DMS79 treated with DMSO at 0.1 percent for 48 hours (cell line): ENCODE measurements around the gene UBR3.
A peak's percentile ranks its signal among the peaks of the same experiment; 100 is the strongest.
"Not testable (repeated sequence)": the region's sequence is repeated elsewhere in the genome, so short reads cannot be mapped to it uniquely, and the experiment has no call there.

Experiments
- DNase-seq: peaks from one replicate; lab custom pipeline; 2025; lab: John Stamatoyannopoulos, UW

Gene UBR3

GRCh38 chr2:169827272-169828140 lies at the start of gene UBR3:
Gene UBR3 (plus strand): TSS chr2:169827454. CDS start chr2:169827508, 54 bp downstream.
- peak; percentile 83 for DNase-seq

- no peak for DNase-seq
These were observed 48.8 kb upstream of the UBR3 start for GRCh38 chr2:169778446-169778845.

GRCh38 chr2:169781249-169782013 lies 45.8 kb upstream of the UBR3 start:
- DNase-seq = no peak

- no peak for DNase-seq
These were observed 44.7 kb upstream of the UBR3 start for GRCh38 chr2:169782513-169782912.

GRCh38 chr2:169790581-169790980 lies 36.7 kb upstream of the UBR3 start:
- no peak for DNase-seq

- DNase-seq = no peak
These were observed 32.1 kb upstream of the UBR3 start for GRCh38 chr2:169795181-169795580.

GRCh38 chr2:169796441-169796840 lies 30.8 kb upstream of the UBR3 start:
- DNase-seq = no peak

- no peak for DNase-seq
These were observed 29.7 kb upstream of the UBR3 start for GRCh38 chr2:169797601-169798000.

- DNase-seq = no peak
These were observed 28.9 kb upstream of the UBR3 start for GRCh38 chr2:169798397-169798717.

- peak; percentile 91 for DNase-seq
These were observed 28.3 kb upstream of the UBR3 start, which contains the start of gene SSB for GRCh38 chr2:169798718-169799592. Gene SSB (plus strand): TSS chr2:169798871. CDS start chr2:169800961, 2,090 bp downstream.

- DNase-seq = no peak
These were observed 23.8 kb upstream of the UBR3 start for GRCh38 chr2:169803480-169803879.

GRCh38 chr2:169806586-169806985 lies 20.7 kb upstream of the UBR3 start:
- DNase-seq = no peak

- DNase-seq = no peak
These were observed 19.0 kb upstream of the UBR3 start for GRCh38 chr2:169808221-169808620.

GRCh38 chr2:169815849-169816248 lies 11.4 kb upstream of the UBR3 start:
- DNase-seq = no peak

GRCh38 chr2:169816961-169817360 lies 10.3 kb upstream of the UBR3 start:
- not testable (repeated sequence) for DNase-seq

- not testable (repeated sequence) for DNase-seq
These were observed 9.9 kb upstream of the UBR3 start for GRCh38 chr2:169817369-169817768.

- DNase-seq = no peak
These were observed 9.0 kb upstream of the UBR3 start for GRCh38 chr2:169818241-169818640.

- no peak for DNase-seq
These were observed 8.1 kb upstream of the UBR3 start for GRCh38 chr2:169819106-169819505.

- DNase-seq = not testable (repeated sequence)
These were observed 7.2 kb upstream of the UBR3 start for GRCh38 chr2:169820101-169820500.

GRCh38 chr2:169822036-169822435 lies 5.2 kb upstream of the UBR3 start:
- no peak for DNase-seq

- DNase-seq = no peak
These were observed 4.4 kb upstream of the UBR3 start for GRCh38 chr2:169822785-169823392.

- peak; percentile 63 for DNase-seq
These were observed 3.3 kb upstream of the UBR3 start for GRCh38 chr2:169823996-169824372.
